OCI-LY3 (cell line): ENCODE data around the gene TRIM60.
"Not testable (repeated sequence)": the region's sequence is repeated elsewhere in the genome, so short reads cannot be mapped to it uniquely, and the experiment has no call there.

Experiments used
- H2AFZ ChIP-seq: fragments of 200-600, 300-600 bp; shearing (Covaris generic); 2 replicates; pipeline ENCODE4 v1.6.0; 2014; ENCODE audit warnings: antibody characterized with exemption, low read depth, low read length
- H3K27ac ChIP-seq: fragments of 200-600, 300-600 bp; sonication (generic); 2 replicates; pipeline ENCODE4 v1.5.1; 2014; ENCODE audit warnings: mild to moderate bottlenecking, low read length, moderate library complexity, mixed read lengths
- H3K27me3 ChIP-seq: fragments of 200-600, 300-600 bp; sonication (generic); 2 replicates; pipeline ENCODE4 v1.6.1; 2014; ENCODE audit warnings: low read depth, low read length, mixed read lengths
- H3K36me3 ChIP-seq: fragments of 200-600, 300-600 bp; sonication (generic); replicated peaks from 2 replicates; pipeline ENCODE3; 2014; ENCODE audit warnings: low read depth, low read length, mixed read lengths
- H3K4me1 ChIP-seq: fragments of 300-600, 200-600 bp; sonication (generic); 2 replicates; pipeline ENCODE4 v1.6.1; 2014; ENCODE audit warnings: low read length, mixed read lengths
- H3K4me2 ChIP-seq: fragments of 200-600, 300-600 bp; sonication (generic); 2 replicates; pipeline ENCODE4 v1.6.1; 2014; ENCODE audit warnings: low read length, mixed read lengths
- H3K4me3 ChIP-seq: fragments of 300-600, 200-600 bp; sonication (generic); 2 replicates; pipeline ENCODE4 v1.5.1; 2014; ENCODE audit warnings: antibody characterized with exemption, mild to moderate bottlenecking, low read length, moderate library complexity
- H3K79me2 ChIP-seq: fragments of 300-600, 200-600 bp; shearing (Covaris generic); 2 replicates; pipeline ENCODE4 v1.6.1; 2014; ENCODE audit warnings: mild to moderate bottlenecking, low read length, mixed read lengths
- H3K9ac ChIP-seq: fragments of 300-600, 200-600 bp; shearing (Covaris generic); 2 replicates; pipeline ENCODE4 v1.6.0; 2014; ENCODE audit warnings: mild to moderate bottlenecking, low read length, moderate library complexity
- H3K9me3 ChIP-seq: fragments of 200-600, 300-600 bp; shearing (Covaris generic); 2 replicates; pipeline ENCODE4 v1.6.1; 2014; ENCODE audit warnings: low read length, mixed read lengths; ENCODE audit not compliant: insufficient read depth
- H4K20me1 ChIP-seq: fragments of 200-600, 300-600 bp; sonication (generic); 2 replicates; pipeline ENCODE4 v1.6.1; 2016; ENCODE audit warnings: low read length, mixed read lengths; ENCODE audit not compliant: insufficient read depth
- CTCF ChIP-seq: fragments of 200-600, 300-600 bp; sonication (generic); IDR thresholded peaks from 2 replicates; pipeline ENCODE4 v1.5.1; 2014; ENCODE audit warnings: antibody characterized with exemption, low read length, low read depth
- EZH2phosphoT487 ChIP-seq: fragments of 200-600 bp; shearing (Covaris generic); IDR thresholded peaks from 2 replicates; pipeline ENCODE4 v1.6.1; 2018; ENCODE audit warnings: antibody characterized with exemption, mixed run types, low read depth

The TRIM60 gene

GRCh38 chr4:165031436-165032211 lies at the start of gene TRIM60:
TRIM60 (plus strand) TSS chr4:165031999; CDS start chr4:165040073, 8,074 bp downstream.
- H3K9me3 ChIP-seq = no peaks in the 10 kb centered on the region
- no peaks in the 10 kb centered on the region for H4K20me1 ChIP-seq
- no peaks in the 10 kb centered on the region for H3K27me3 ChIP-seq
- no peak within 1 kb of the TSS for H3K4me3 ChIP-seq
- H3K36me3 ChIP-seq = no peaks in the 10 kb centered on the region
- H3K9ac ChIP-seq = no peak within 1 kb of the TSS
- H2AFZ ChIP-seq = no peak within 1 kb of the TSS
- no peak within 1 kb of the TSS for H3K27ac ChIP-seq
- H3K4me1 ChIP-seq = peaks cover 4% of the 10 kb centered on the region
- TF ChIP-seq EZH2phosphoT487 = no peak
- TF ChIP-seq CTCF = no peak
- H3K79me2 ChIP-seq = no peaks in the 10 kb centered on the region
- no peak within 1 kb of the TSS for H3K4me2 ChIP-seq

- Histone ChIP-seq H3K9me3 (no peaks in the 10 kb centered on the region), H3K4me1 (no peaks in the 10 kb centered on the region), H3K4me2 (no peak overlapping the region), H3K79me2 (no peaks in the 10 kb centered on the region), H4K20me1 (no peaks in the 10 kb centered on the region), H3K9ac (no peak overlapping the region), H2AFZ (no peak overlapping the region), H3K36me3 (no peaks in the 10 kb centered on the region), H3K27ac (no peak overlapping the region), H3K4me3 (no peak overlapping the region), H3K27me3 (no peaks in the 10 kb centered on the region)
- TF ChIP-seq EZH2phosphoT487 = no peak
- TF ChIP-seq CTCF = no peak
These were observed 42.3 kb upstream of the TRIM60 start for GRCh38 chr4:164989471-164989870.

GRCh38 chr4:164990786-164991185 lies 41.0 kb upstream of the TRIM60 start:
- H4K20me1 ChIP-seq, H3K4me2 ChIP-seq, H3K27ac ChIP-seq, H2AFZ ChIP-seq, H3K9ac ChIP-seq, H3K4me3 ChIP-seq, H3K9me3 ChIP-seq, H3K36me3 ChIP-seq, H3K4me1 ChIP-seq, H3K27me3 ChIP-seq, H3K79me2 ChIP-seq: not testable (repeated sequence)

GRCh38 chr4:164996123-164996522 lies 35.7 kb upstream of the TRIM60 start:
- not testable (repeated sequence) for H3K4me3 ChIP-seq, H3K9me3 ChIP-seq, H3K27ac ChIP-seq, H2AFZ ChIP-seq, H3K4me1 ChIP-seq, H4K20me1 ChIP-seq, H3K27me3 ChIP-seq, H3K36me3 ChIP-seq, H3K9ac ChIP-seq, H3K79me2 ChIP-seq, H3K4me2 ChIP-seq

- Histone ChIP-seq H3K9me3 (no peaks in the 10 kb centered on the region), H3K9ac (no peak overlapping the region), H2AFZ (no peak overlapping the region), H3K36me3 (no peaks in the 10 kb centered on the region), H3K4me1 (no peaks in the 10 kb centered on the region), H4K20me1 (no peaks in the 10 kb centered on the region), H3K27ac (no peak overlapping the region), H3K27me3 (0 out of 2 replicates have a peak, but pooled peaks cover 3% of the 10 kb centered on the region), H3K4me2 (no peak overlapping the region), H3K4me3 (no peak overlapping the region), H3K79me2 (no peaks in the 10 kb centered on the region)
- TF ChIP-seq EZH2phosphoT487 (no peak), CTCF (peak; percentile 52)
These were observed 34.5 kb upstream of the TRIM60 start for GRCh38 chr4:164997324-164997723.
